ENCODE measurements around the gene CNR2.

CNR2 gene

GRCh38 chr1:23909412-23909811, 3.8 kb downstream of the CNR2 start:
- DNase-seq (ENCODE audit: low read depth): no peak
- H3K4me3 ChIP-seq (ENCODE audit: control insufficient read depth, low read depth, low read length): no peak overlapping the region
- no peak for TF ChIP-seq CTCF (conservative IDR thresholded peaks at IDR 0.05; ENCODE audit: control insufficient read depth, insufficient read depth, low read depth, low read length)

- no peak overlapping the region for H3K4me3 ChIP-seq (ENCODE audit: control insufficient read depth, low read depth, low read length)
- no peak for DNase-seq (ENCODE audit: low read depth)
Observed at GRCh38 chr1:23908453-23909341, 4.5 kb downstream of the CNR2 start.

GRCh38 chr1:23906731-23907130, 6.4 kb downstream of the CNR2 start:
- H3K4me3 ChIP-seq (ENCODE audit: control insufficient read depth, low read depth, low read length): no peak overlapping the region
- no peak for DNase-seq (ENCODE audit: low read depth)
- TF ChIP-seq CTCF (conservative IDR thresholded peaks at IDR 0.05; ENCODE audit: control insufficient read depth, insufficient read depth, low read depth, low read length): no peak

More at GRCh38 chr1:23908453-23909341, 4.5 kb downstream of the CNR2 start:
- TF ChIP-seq CTCF (conservative IDR thresholded peaks at IDR 0.05; ENCODE audit: control insufficient read depth, insufficient read depth, low read depth, low read length): no peak

GRCh38 chr1:23905461-23906025, 7.6 kb downstream of the CNR2 start:
- no peak for DNase-seq (ENCODE audit: low read depth)
- no peak overlapping the region for H3K4me3 ChIP-seq (ENCODE audit: control insufficient read depth, low read depth, low read length)
- no peak for TF ChIP-seq CTCF (conservative IDR thresholded peaks at IDR 0.05; ENCODE audit: control insufficient read depth, insufficient read depth, low read depth, low read length)

GRCh38 chr1:23904748-23905357, 8.3 kb downstream of the CNR2 start:
- TF ChIP-seq CTCF (conservative IDR thresholded peaks at IDR 0.05; ENCODE audit: control insufficient read depth, insufficient read depth, low read depth, low read length): no peak
- H3K4me3 ChIP-seq (ENCODE audit: control insufficient read depth, low read depth, low read length): no peak overlapping the region
- DNase-seq (ENCODE audit: low read depth): no peak

- TF ChIP-seq CTCF (conservative IDR thresholded peaks at IDR 0.05; ENCODE audit: control insufficient read depth, insufficient read depth, low read depth, low read length): no peak
- no peak overlapping the region for H3K4me3 ChIP-seq (ENCODE audit: control insufficient read depth, low read depth, low read length)
- DNase-seq (ENCODE audit: low read depth): no peak
Observed at GRCh38 chr1:23903754-23904153, 9.4 kb downstream of the CNR2 start.
